Spleen (tissue), 11 donors: ENCODE measurements around the gene TBCD. TPM values are rescaled to one million over a fixed set of nuclear protein-coding genes. Genes with fewer than 3 reads are reported as not detected.

ENCODE experiments used
- DNase-seq: peaks from one replicate; pipeline ENCODE4 v3.0.0-alpha.2; 2020
- H3K27ac ChIP-seq, 8 donors: fragments of 200-600 bp; sonication (generic) in 7 of 8; 1 replicate in 4 of 8; 2 replicates in 4 of 8; pipeline versions ENCODE4 v1.5.0 to v1.8.0; 2016 to 2021; ENCODE audit warnings: inconsistent platforms in 4 of 8, mild to moderate bottlenecking in 4 of 8, moderate library complexity in 1 of 8
- H3K27me3 ChIP-seq, 7 donors: fragments of 200-600 bp; sonication (generic) in 6 of 7; replicated peaks in 1 of 7; 1 replicate in 4 of 7; 2 replicates in 3 of 7; pipeline versions ENCODE4 v1.5.0 to v1.8.0; 2016 to 2021; ENCODE audit warnings: inconsistent platforms in 3 of 7, mild to moderate bottlenecking in 1 of 7
- H3K36me3 ChIP-seq, 6 donors: fragments of 200-600 bp; sonication (generic) in 5 of 6; 1 replicate in 4 of 6; 2 replicates in 2 of 6; pipeline versions ENCODE4 v1.5.0 to v1.8.0; 2016 to 2021; ENCODE audit warnings: inconsistent platforms in 2 of 6
- H3K4me1 ChIP-seq, 6 donors: fragments of 200-600 bp; sonication (generic) in 5 of 6; 1 replicate in 3 of 6; 2 replicates in 3 of 6; pipeline versions ENCODE4 v1.5.0 to v1.8.0; 2016 to 2021; ENCODE audit warnings: inconsistent platforms in 3 of 6
- H3K4me3 ChIP-seq, 8 donors: fragments of 200-600 bp; sonication (generic) in 7 of 8; 1 replicate in 4 of 8; 2 replicates in 4 of 8; pipeline versions ENCODE4 v1.5.0 to v1.8.0; 2016 to 2021; ENCODE audit warnings: inconsistent platforms in 4 of 8, mild to moderate bottlenecking in 4 of 8, moderate library complexity in 2 of 8
- H3K9me3 ChIP-seq, 8 donors: fragments of 200-600 bp; sonication (generic) in 7 of 8; 1 replicate in 4 of 8; 2 replicates in 4 of 8; pipeline versions ENCODE4 v1.5.0 to v1.8.0; 2016 to 2021; ENCODE audit warnings: inconsistent platforms in 4 of 8
- CTCF ChIP-seq, 11 experiments: fragments of 200-600 bp in 7 of 11; fragments of 450-650 bp in 4 of 11; sonication (generic) in 4 of 11; IDR thresholded peaks in 8 of 11; conservative IDR thresholded peaks in 3 of 11; 1 replicate in 7 of 11; 2 replicates in 4 of 11; pipeline versions ENCODE4 v1.4.0 to v1.8.0; 2016 to 2021; ENCODE audit warnings: antibody characterized with exemption in 11 of 11, inconsistent platforms in 4 of 11, mild to moderate bottlenecking in 1 of 11
- POLR2A ChIP-seq, 3 donors: fragments of 450-650 bp; IDR thresholded peaks; one replicate each; pipeline ENCODE4 v1.5.1; 2017; ENCODE audit warnings: antibody characterized with exemption in 3 of 3, mild to moderate bottlenecking in 1 of 3
- POLR2AphosphoS5 ChIP-seq, 3 donors: sonication (generic); formaldehyde crosslinking; IDR thresholded peaks; one replicate each; pipeline ENCODE4 v1.5.1; 2017; ENCODE audit warnings: antibody characterized with exemption in 3 of 3
- WGBS, 5 donors: extraction: QIAGEN DNeasy Blood & Tissue Kit in 3 of 5; methylation state at CpG; one replicate each; pipeline versions ENCODE4 v1.1.5 to v1.1.7; 2013 to 2018; 5-methylcytosine and 5-hydroxymethylcytosine counted together
- intact Hi-C: fragments of 100-400 bp; cut with DNase I; formaldehyde crosslinking; loops from one replicate; pipeline ENCODE4 v1.15.0; 2023; ENCODE audit warnings: low total_unique reads
- polyA plus RNA-seq, 3 donors: library from polyadenylated mRNA; stranded (reverse); fragments of 200-250 nt; gene quantifications; one replicate each; pipeline ENCODE4 v1.2.1, GENCODE V29; 2013
- total RNA-seq, 7 donors: library from RNA; depleted of rRNA in 3 of 7; stranded (reverse); fragments of >200 nt in 3 of 7; fragmentation: NEBNext Ultra II Directional in 4 of 7; extraction: Animal tissue kit (Norgen Biotek cat#: 25700) in 4 of 7; gene quantifications; one replicate each; pipeline versions ENCODE4 v1.1.0 to v1.2.1, GENCODE V29; 2016 to 2021
- donor health status: healthy with polysubstance abuse.
- donor health status: DM: no; HTN: no; CAD: no; lungs with moderate emphysema.
- donor health status: DM: no; HTN: no; CAD: no.
- donor health status: Bipolar disorder and iron deficiency.
- donor health status: healthy.
- donor health status: DM: no; HTN: no; CAD: no.
- donor health status: DM: yes; HTN: yes; CAD: no.

Gene TBCD
- total and polyA plus RNA-seq, 10 donors = 55.6 to 207 (median 108) TPM

GRCh38 chr17:82871776-82872561 is 120.1 kb downstream of the TBCD start:
- peak overlapping the region in 6 of 8 donors; percentile 39 to 83 (median 70) for H3K27ac ChIP-seq
- H3K27me3 ChIP-seq = no peaks in the 10 kb centered on the region
- H3K36me3 ChIP-seq = peaks cover 0 to 58% (median 23%) of the 10 kb centered on the region in 6 donors
- TF ChIP-seq CTCF (IDR thresholded peaks at IDR 0.05 in 8 of 11, conservative IDR thresholded peaks at IDR 0.05 in 3 of 11) (peak in 1 of 11 experiments; percentile 1), POLR2AphosphoS5 (IDR thresholded peaks at IDR 0.05) (peak in 1 of 3 donors; percentile 18), POLR2A (IDR thresholded peaks at IDR 0.05) (no peak)
- WGBS, 5 donors = 86 to 89% (median 87%) methylated on average over 37 to 41 of the region's 41 CpGs
- H3K4me3 ChIP-seq = peak overlapping the region in 1 of 8 donors; percentile 41
- DNase-seq = peak; percentile 76
- intact Hi-C loops = no loop called here
- peaks cover 3 to 91% (median 55%) of the 10 kb centered on the region in 6 donors for H3K4me1 ChIP-seq
- no peaks in the 10 kb centered on the region for H3K9me3 ChIP-seq

GRCh38 chr17:82872591-82873520 is 121.0 kb downstream of the TBCD start:
- peak; percentile 26 to 70 (median 67) for TF ChIP-seq POLR2AphosphoS5 (IDR thresholded peaks at IDR 0.05)
- no peak for TF ChIP-seq POLR2A (IDR thresholded peaks at IDR 0.05)
- DNase-seq = no peak

GRCh38 chr17:82873521-82873920 is 121.7 kb downstream of the TBCD start:
- peaks cover 0 to 57% (median 23%) of the 10 kb centered on the region in 6 donors for H3K36me3 ChIP-seq
- 94 to 97% (median 96%) methylated on average over 19 of the region's 19 CpGs for WGBS, 5 donors
- H3K4me3 ChIP-seq = no peak overlapping the region
- no peak overlapping the region for H3K27ac ChIP-seq
- TF ChIP-seq POLR2A (IDR thresholded peaks at IDR 0.05) = no peak
- no peak for TF ChIP-seq CTCF (IDR thresholded peaks at IDR 0.05 in 8 of 11, conservative IDR thresholded peaks at IDR 0.05 in 3 of 11)
- no peak for TF ChIP-seq POLR2AphosphoS5 (IDR thresholded peaks at IDR 0.05)
- no peaks in the 10 kb centered on the region for H3K9me3 ChIP-seq
- no peaks in the 10 kb centered on the region for H3K27me3 ChIP-seq
- no peak for DNase-seq
- peaks cover 6 to 94% (median 60%) of the 10 kb centered on the region in 6 donors for H3K4me1 ChIP-seq
- intact Hi-C loops = no loop called here

More at GRCh38 chr17:82872591-82873520, 121.0 kb downstream of the TBCD start:
- Histone ChIP-seq H3K36me3 (peaks cover 0 to 57% (median 23%) of the 10 kb centered on the region in 6 donors), H3K4me3 (no peak overlapping the region), H3K9me3 (no peaks in the 10 kb centered on the region), H3K4me1 (peaks cover 6 to 92% (median 60%) of the 10 kb centered on the region in 6 donors), H3K27me3 (no peaks in the 10 kb centered on the region), H3K27ac (peak overlapping the region in 3 of 8 donors; percentile 8 to 79 (median 63))
- 77 to 86% (median 80%) methylated on average over 22 to 33 of the region's 33 CpGs for WGBS, 5 donors
- intact Hi-C loops = no loop called here

GRCh38 chr17:82874011-82874835 is 122.4 kb downstream of the TBCD start:
- peak overlapping the region in 1 of 8 donors; percentile 64 for H3K27ac ChIP-seq
- peaks cover 0 to 59% (median 23%) of the 10 kb centered on the region in 6 donors for H3K36me3 ChIP-seq
- no peaks in the 10 kb centered on the region for H3K27me3 ChIP-seq
- H3K4me3 ChIP-seq = no peak overlapping the region
- DNase-seq = peak; percentile 76
- 88 to 94% (median 93%) methylated on average over 21 to 34 of the region's 34 CpGs for WGBS, 5 donors
- H3K4me1 ChIP-seq = peaks cover 6 to 98% (median 63%) of the 10 kb centered on the region in 6 donors
- H3K9me3 ChIP-seq = no peaks in the 10 kb centered on the region
- intact Hi-C loops = no loop called here
- TF ChIP-seq CTCF (IDR thresholded peaks at IDR 0.05 in 8 of 11, conservative IDR thresholded peaks at IDR 0.05 in 3 of 11) (no peak), POLR2AphosphoS5 (IDR thresholded peaks at IDR 0.05) (no peak), POLR2A (IDR thresholded peaks at IDR 0.05) (no peak)
